ENCODE measurements around the gene SOCS6. TPM values are rescaled to one million over a fixed set of nuclear protein-coding genes. Genes with fewer than 3 reads are reported as not detected.
A peak's percentile ranks its signal among the peaks of the same experiment; 100 is the strongest.

The SOCS6 gene
- total and polyA plus RNA-seq, 2 of the 13 experiments (the other 11 are each of a cell fraction or from before 2014, with no cell fraction given) = 18.6 to 38.3 TPM

DNA sequence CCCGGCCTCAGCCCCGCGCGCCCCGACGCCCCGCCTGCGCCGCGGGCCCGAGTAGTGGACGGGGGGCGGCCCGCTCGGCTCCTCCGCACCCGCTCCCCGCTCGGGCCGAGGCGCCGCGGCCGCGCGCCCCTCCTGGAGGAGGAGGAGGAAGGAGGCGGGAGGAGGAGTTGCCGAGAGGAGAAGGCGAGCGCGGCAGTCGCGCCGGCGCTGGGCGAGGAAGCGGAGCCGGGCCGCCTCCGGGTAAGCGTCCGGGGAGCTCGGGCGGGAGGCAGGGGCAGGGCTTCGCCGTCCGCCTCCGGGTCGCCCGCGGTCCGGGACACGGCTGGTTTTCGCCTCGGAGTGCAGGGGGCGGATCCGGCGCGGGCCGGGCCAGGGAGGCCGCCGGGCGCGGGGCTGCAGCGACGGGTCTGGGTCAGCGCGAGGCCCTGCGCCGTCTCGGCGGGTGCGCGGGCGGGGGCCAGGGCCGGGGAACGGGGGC is at the start of gene SOCS6 (continued):
- TF ChIP-seq, protein P1, sequence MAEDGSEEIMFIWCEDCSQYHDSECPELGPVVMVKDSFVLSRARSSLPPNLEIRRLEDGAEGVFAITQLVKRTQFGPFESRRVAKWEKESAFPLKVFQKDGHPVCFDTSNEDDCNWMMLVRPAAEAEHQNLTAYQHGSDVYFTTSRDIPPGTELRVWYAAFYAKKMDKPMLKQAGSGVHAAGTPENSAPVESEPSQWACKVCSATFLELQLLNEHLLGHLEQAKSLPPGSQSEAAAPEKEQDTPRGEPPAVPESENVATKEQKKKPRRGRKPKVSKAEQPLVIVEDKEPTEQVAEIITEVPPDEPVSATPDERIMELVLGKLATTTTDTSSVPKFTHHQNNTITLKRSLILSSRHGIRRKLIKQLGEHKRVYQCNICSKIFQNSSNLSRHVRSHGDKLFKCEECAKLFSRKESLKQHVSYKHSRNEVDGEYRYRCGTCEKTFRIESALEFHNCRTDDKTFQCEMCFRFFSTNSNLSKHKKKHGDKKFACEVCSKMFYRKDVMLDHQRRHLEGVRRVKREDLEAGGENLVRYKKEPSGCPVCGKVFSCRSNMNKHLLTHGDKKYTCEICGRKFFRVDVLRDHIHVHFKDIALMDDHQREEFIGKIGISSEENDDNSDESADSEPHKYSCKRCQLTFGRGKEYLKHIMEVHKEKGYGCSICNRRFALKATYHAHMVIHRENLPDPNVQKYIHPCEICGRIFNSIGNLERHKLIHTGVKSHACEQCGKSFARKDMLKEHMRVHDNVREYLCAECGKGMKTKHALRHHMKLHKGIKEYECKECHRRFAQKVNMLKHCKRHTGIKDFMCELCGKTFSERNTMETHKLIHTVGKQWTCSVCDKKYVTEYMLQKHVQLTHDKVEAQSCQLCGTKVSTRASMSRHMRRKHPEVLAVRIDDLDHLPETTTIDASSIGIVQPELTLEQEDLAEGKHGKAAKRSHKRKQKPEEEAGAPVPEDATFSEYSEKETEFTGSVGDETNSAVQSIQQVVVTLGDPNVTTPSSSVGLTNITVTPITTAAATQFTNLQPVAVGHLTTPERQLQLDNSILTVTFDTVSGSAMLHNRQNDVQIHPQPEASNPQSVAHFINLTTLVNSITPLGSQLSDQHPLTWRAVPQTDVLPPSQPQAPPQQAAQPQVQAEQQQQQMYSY (CRISPR knock-in tag; IDR thresholded peaks at IDR 0.05) = 0 out of 2 replicates have a peak, but pooled peaks have one; percentile 18
- TF ChIP-seq KLF16 (CRISPR knock-in tag; IDR thresholded peaks at IDR 0.05) = 0 out of 4 replicates have a peak, but pooled peaks of 1 of the 2 experiments have one; percentile 9
- TF ChIP-seq YEATS4 (CRISPR knock-in tag; IDR thresholded peaks at IDR 0.05; ENCODE audit: borderline replicate concordance) = peak; percentile 10; the same call in 1 of the 2 replicates
- TF ChIP-seq ZFX (CRISPR knock-in tag; IDR thresholded peaks at IDR 0.05; ENCODE audit: low read depth) = 0 out of 2 replicates have a peak, but pooled peaks have one; percentile 29
- TF ChIP-seq, protein P2, sequence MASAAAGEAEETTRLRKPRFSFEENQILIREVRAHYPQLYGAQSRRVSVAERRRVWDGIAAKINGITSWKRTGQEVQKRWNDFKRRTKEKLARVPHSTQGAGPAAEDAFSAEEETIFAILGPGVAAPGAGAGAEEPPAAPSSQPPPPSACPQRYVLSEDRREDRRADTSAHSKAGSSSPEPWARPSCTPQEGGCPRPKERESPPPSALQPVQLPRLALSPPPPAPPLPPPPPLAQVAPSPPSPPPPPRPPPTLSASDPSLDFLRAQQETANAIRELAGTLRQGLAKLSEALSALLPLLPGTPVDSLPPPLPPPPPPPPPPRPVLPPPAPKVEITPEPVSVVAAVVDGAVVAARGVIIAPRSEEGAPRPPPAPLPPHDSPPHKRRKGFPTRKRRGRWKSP (CRISPR knock-in tag; IDR thresholded peaks at IDR 0.05) = 0 out of 2 replicates have a peak, but pooled peaks have one; percentile 24
- TF ChIP-seq, protein P3, sequence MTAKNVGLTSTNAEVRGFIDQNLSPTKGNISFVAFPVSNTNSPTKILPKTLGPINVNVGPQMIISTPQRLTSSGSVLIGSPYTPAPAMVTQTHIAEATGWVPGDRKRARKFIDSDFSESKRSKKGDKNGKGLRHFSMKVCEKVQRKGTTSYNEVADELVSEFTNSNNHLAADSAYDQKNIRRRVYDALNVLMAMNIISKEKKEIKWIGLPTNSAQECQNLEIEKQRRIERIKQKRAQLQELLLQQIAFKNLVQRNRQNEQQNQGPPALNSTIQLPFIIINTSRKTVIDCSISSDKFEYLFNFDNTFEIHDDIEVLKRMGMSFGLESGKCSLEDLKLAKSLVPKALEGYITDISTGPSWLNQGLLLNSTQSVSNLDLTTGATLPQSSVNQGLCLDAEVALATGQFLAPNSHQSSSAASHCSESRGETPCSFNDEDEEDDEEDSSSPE (CRISPR knock-in tag; IDR thresholded peaks at IDR 0.05) = peak; percentile 35; the same call in 1 of the 2 replicates
- TF ChIP-seq GPN1 (CRISPR knock-in tag; IDR thresholded peaks at IDR 0.05; ENCODE audit: borderline replicate concordance) = no peak
- TF ChIP-seq, protein P4, sequence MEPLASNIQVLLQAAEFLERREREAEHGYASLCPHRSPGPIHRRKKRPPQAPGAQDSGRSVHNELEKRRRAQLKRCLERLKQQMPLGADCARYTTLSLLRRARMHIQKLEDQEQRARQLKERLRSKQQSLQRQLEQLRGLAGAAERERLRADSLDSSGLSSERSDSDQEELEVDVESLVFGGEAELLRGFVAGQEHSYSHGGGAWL (CRISPR knock-in tag; IDR thresholded peaks at IDR 0.05) = peak; percentile 30; the same call in 1 of the 2 replicates
- TF ChIP-seq ZFY (CRISPR knock-in tag; IDR thresholded peaks at IDR 0.05) = peak; percentile 48
- 0 out of 2 replicates have a peak, but pooled peaks have one; percentile 16 for TF ChIP-seq TMF1 (CRISPR knock-in tag; IDR thresholded peaks at IDR 0.05; ENCODE audit: low read depth)
- TF ChIP-seq PLRG1 (conservative IDR thresholded peaks at IDR 0.05) = no peak
- TF ChIP-seq IKZF4 (CRISPR knock-in tag; IDR thresholded peaks at IDR 0.05; ENCODE audit: borderline replicate concordance, low read depth, not compliant biosample characterization) = no peak
- TF ChIP-seq ZNF331 (CRISPR knock-in tag; IDR thresholded peaks at IDR 0.05) = no peak; the same call in 1 of the 2 replicates
- TF ChIP-seq, protein P5, sequence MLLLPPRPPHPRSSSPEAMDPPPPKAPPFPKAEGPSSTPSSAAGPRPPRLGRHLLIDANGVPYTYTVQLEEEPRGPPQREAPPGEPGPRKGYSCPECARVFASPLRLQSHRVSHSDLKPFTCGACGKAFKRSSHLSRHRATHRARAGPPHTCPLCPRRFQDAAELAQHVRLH (CRISPR knock-in tag; IDR thresholded peaks at IDR 0.05; ENCODE audit: borderline replicate concordance, low read depth) = no peak
- peak; percentile 82 for TF ChIP-seq HES4 (CRISPR knock-in tag; IDR thresholded peaks at IDR 0.05; ENCODE audit: borderline replicate concordance)
- no peak for TF ChIP-seq ZNF282 (IDR thresholded peaks at IDR 0.05; ENCODE audit: partially characterized antibody)
- no peak for TF ChIP-seq MIER2 (CRISPR knock-in tag; IDR thresholded peaks at IDR 0.05)
- peak in 1 of 2 experiments; percentile 50 for TF ChIP-seq POLR2A (IDR thresholded peaks at IDR 0.05; ENCODE audit: insufficient read depth in 1 of 2, low read depth in 2 of 2, low read length in 2 of 2)

All from HepG2 (cell line).